K562 (cell line): ENCODE measurements around the gene TPR. TPM values are rescaled to one million over a fixed set of nuclear protein-coding genes. Genes with fewer than 3 reads are reported as not detected.

Experiments
- CTBP1 ChIP-seq: fragments of 450-650 bp; IDR thresholded peaks from 2 replicates; pipeline ENCODE4 v1.6.1; 2016; ENCODE audit warnings: borderline replicate concordance
- FOXK2 ChIP-seq, 2 experiments: fragments of 450-650 bp; IDR thresholded peaks in 1 of 2; conservative IDR thresholded peaks in 1 of 2; 2 replicates each; pipeline ENCODE4 v1.6.1; 2016; ENCODE audit warnings: low read depth in 2 of 2, mild to moderate bottlenecking in 1 of 2
- HLTF ChIP-seq: fragments of 450-650 bp; IDR thresholded peaks from 2 replicates; pipeline ENCODE4 v1.6.1; 2016
- POLR2AphosphoS5 ChIP-seq: IDR thresholded peaks from 2 replicates; pipeline ENCODE4 v1.6.1; 2011; ENCODE audit warnings: mild to moderate bottlenecking, low read depth, low read length, moderate library complexity; ENCODE audit not compliant: control insufficient read depth, insufficient read depth
- SIN3B ChIP-seq: fragments of 450-650 bp; IDR thresholded peaks from 2 replicates; pipeline ENCODE4 v1.6.1; 2017; ENCODE audit warnings: low read depth, mild to moderate bottlenecking, moderate library complexity
- ZC3H8 ChIP-seq: fragments of 450-650 bp; IDR thresholded peaks from 2 replicates; pipeline ENCODE4 v1.6.1; 2017
- ZNF263 ChIP-seq: sonication (generic); formaldehyde crosslinking; IDR thresholded peaks from 2 replicates; pipeline ENCODE4 v1.8.0; 2022; ENCODE audit warnings: mild to moderate bottlenecking, missing genetic modification reagents, borderline replicate concordance
- ZNF41 ChIP-seq: fragments of 250-450 bp; sonication (Bioruptor Pico); conservative IDR thresholded peaks from 2 replicates; pipeline ENCODE4 v1.4.0; 2020; ENCODE audit warnings: mild to moderate bottlenecking
- ZNF589 ChIP-seq: fragments of 200-800 bp; sonication (Bioruptor generic); IDR thresholded peaks from 2 replicates; pipeline ENCODE4 v1.6.1; 2016; ENCODE audit warnings: low read depth, missing genetic modification characterization, missing compliant biosample characterization
- ZSCAN29 ChIP-seq: fragments of 450-650 bp; IDR thresholded peaks from 2 replicates; pipeline ENCODE4 v1.6.1; 2017
- polyA plus RNA-seq, 8 experiments: library from polyadenylated mRNA; depleted of rRNA in 4 of 8; stranded (reverse) in 5 of 8; unstranded in 3 of 8; fragments of >200 nt; fragmentation: Nextera tagmentation in 2 of 8; fragmentation: Illumina TruSeq in 1 of 8; extraction: Ambion mirVana in 2 of 8; extraction: Trizol in 1 of 8; gene quantifications; 2 replicates each; pipeline versions ENCODE4 v1.2.1 to v1.2.3, GENCODE V29; 2011 to 2014; ENCODE audit warnings: inconsistent platforms in 1 of 8, missing spikeins in 1 of 8
- total RNA-seq, 7 experiments: library from RNA; depleted of rRNA in 6 of 7; stranded (reverse); fragments of >200 nt in 6 of 7; fragmentation: Illumina TruSeq in 2 of 7; extraction: Trizol in 2 of 7; gene quantifications; 2 replicates each; pipeline versions ENCODE4 v1.2.1 to v1.2.3, GENCODE V29; 2011 to 2021; ENCODE audit warnings: low replicate concordance in 1 of 7
- TF ChIP-seq, protein P1 (sequence below): fragments of 250-450 bp; sonication (Bioruptor Pico); IDR thresholded peaks from 2 replicates; pipeline ENCODE4 v1.4.0; 2020

The TPR gene
- total and polyA plus RNA-seq, 9 of the 15 experiments (the other 6 are each of a cell fraction or from before 2014, with no cell fraction given): 48.5 to 167 (median 138) TPM

DNA sequence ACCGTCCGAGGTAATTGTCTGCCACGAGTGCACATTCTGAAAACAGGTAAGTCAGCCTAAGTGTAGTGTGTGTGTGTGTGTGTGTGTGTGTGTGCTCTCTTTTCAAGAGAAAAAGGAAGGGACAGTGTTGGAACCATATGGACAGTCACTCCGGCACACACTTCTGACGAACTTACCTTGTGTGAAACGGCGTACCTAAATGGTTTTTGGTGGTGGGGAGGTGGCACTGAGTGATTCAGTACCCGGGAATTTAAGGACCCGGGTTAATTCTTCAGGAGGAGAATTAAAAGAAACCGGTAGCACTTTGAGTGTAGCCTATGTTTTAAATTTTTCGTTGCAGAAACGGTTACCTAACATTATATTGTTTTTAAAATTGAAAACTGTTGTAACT lies 871 bp upstream of the TPR start (continued):
- TF ChIP-seq CTBP1 (no peak), POLR2AphosphoS5 (no peak), ZC3H8 (peak; percentile 38; the same call in 1 of the 2 replicates), HLTF (peak; percentile 54; the same call in 1 of the 2 replicates), ZNF263 (CRISPR knock-in tag) (no peak), ZNF589 (CRISPR knock-in tag) (0 out of 2 replicates have a peak, but pooled peaks have one; percentile 22), SIN3B (no peak), ZSCAN29 (no peak; the same call in 1 of the 2 replicates), ZNF41 (CRISPR knock-in tag) (0 out of 2 replicates have a peak, but pooled peaks have one; percentile 20), FOXK2 (conservative IDR thresholded peaks at IDR 0.05 in 1 of 2, IDR thresholded peaks at IDR 0.05 in 1 of 2; ENCODE audit: low read depth in 2 of 2) (peak in 1 of 2 experiments; percentile 1; a peak in 2 of 4 replicates)
- TF ChIP-seq, protein P1, sequence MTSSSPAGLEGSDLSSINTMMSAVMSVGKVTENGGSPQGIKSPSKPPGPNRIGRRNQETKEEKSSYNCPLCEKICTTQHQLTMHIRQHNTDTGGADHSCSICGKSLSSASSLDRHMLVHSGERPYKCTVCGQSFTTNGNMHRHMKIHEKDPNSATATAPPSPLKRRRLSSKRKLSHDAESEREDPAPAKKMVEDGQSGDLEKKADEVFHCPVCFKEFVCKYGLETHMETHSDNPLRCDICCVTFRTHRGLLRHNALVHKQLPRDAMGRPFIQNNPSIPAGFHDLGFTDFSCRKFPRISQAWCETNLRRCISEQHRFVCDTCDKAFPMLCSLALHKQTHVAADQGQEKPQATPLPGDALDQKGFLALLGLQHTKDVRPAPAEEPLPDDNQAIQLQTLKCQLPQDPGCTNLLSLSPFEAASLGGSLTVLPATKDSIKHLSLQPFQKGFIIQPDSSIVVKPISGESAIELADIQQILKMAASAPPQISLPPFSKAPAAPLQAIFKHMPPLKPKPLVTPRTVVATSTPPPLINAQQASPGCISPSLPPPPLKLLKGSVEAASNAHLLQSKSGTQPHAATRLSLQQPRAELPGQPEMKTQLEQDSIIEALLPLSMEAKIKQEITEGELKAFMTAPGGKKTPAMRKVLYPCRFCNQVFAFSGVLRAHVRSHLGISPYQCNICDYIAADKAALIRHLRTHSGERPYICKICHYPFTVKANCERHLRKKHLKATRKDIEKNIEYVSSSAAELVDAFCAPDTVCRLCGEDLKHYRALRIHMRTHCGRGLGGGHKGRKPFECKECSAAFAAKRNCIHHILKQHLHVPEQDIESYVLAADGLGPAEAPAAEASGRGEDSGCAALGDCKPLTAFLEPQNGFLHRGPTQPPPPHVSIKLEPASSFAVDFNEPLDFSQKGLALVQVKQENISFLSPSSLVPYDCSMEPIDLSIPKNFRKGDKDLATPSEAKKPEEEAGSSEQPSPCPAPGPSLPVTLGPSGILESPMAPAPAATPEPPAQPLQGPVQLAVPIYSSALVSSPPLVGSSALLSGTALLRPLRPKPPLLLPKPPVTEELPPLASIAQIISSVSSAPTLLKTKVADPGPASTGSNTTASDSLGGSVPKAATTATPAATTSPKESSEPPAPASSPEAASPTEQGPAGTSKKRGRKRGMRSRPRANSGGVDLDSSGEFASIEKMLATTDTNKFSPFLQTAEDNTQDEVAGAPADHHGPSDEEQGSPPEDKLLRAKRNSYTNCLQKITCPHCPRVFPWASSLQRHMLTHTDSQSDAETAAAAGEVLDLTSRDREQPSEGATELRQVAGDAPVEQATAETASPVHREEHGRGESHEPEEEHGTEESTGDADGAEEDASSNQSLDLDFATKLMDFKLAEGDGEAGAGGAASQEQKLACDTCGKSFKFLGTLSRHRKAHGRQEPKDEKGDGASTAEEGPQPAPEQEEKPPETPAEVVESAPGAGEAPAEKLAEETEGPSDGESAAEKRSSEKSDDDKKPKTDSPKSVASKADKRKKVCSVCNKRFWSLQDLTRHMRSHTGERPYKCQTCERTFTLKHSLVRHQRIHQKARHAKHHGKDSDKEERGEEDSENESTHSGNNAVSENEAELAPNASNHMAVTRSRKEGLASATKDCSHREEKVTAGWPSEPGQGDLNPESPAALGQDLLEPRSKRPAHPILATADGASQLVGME (CRISPR knock-in tag): no peak
